ENCODE measurements around the gene ZNF124. TPM values are rescaled to one million over a fixed set of nuclear protein-coding genes. Genes with fewer than 3 reads are reported as not detected.
"Not testable (repeated sequence)": the region's sequence is repeated elsewhere in the genome, so short reads cannot be mapped to it uniquely, and the experiment has no call there.

Gene ZNF124
- total and polyA plus RNA-seq, 2 of the 8 experiments (the other 6 are each of a cell fraction or from before 2014, with no cell fraction given) = 4.6 to 39.9 TPM

GRCh38 chr1:247126601-247127000 is 45.2 kb downstream of the ZNF124 start:
- not testable (repeated sequence) for H3K27me3 ChIP-seq (replicated peaks in 1 of 4; ENCODE audit: control insufficient read depth in 3 of 4, extremely low read depth in 1 of 4, insufficient read depth in 3 of 4, low read length in 3 of 4)

DNA sequence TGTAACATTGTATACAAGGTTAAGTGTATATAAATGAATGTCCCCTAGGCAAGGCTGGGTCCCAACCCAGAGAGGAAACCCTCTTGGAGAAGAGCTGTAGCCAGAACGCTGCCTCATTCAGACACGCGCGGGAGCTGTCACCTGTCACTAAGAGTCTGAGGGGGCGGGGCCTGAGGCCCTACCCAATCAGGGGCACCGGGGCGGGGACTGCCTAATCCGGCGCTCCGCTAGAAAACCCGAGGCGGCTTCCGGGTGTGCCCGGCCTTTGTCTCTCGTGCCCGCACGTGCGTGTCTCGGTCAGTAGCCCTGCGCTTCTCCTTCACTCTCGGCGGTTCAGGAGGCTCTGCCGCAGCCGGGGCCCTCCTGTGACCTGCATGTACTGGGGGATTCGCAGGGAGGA is 45.7 kb downstream of the ZNF124 start:
- H3K14ac ChIP-seq (ENCODE audit: insufficient read length); H2BK20ac ChIP-seq (ENCODE audit: low read length); H3K79me2 ChIP-seq (ENCODE audit: control insufficient read depth in 1 of 2, insufficient read depth in 2 of 2, low read length in 2 of 2); H3K9ac ChIP-seq (replicated peaks in 1 of 4; ENCODE audit: extremely low read depth in 1 of 4, low read depth in 3 of 4, low read length in 3 of 4); H3K79me1 ChIP-seq (ENCODE audit: low read depth, low read length); H4K20me1 ChIP-seq (replicated peaks in 1 of 2; ENCODE audit: control insufficient read depth in 1 of 2, insufficient read depth in 2 of 2, low read length in 2 of 2); H4K5ac ChIP-seq (ENCODE audit: insufficient read length, low read depth, low read length); H2BK120ac ChIP-seq (replicated peaks; ENCODE audit: low read depth, low read length); H3K27me3 ChIP-seq (replicated peaks in 1 of 4; ENCODE audit: control insufficient read depth in 3 of 4, extremely low read depth in 1 of 4, insufficient read depth in 3 of 4, low read length in 3 of 4); H3K23me2 ChIP-seq (ENCODE audit: low read depth, low read length); H2BK12ac ChIP-seq (ENCODE audit: low read depth, low read length); H3K4me2 ChIP-seq (ENCODE audit: insufficient read depth in 1 of 2, low read depth in 2 of 2, low read length in 2 of 2); H3K4ac ChIP-seq (replicated peaks; ENCODE audit: insufficient read length, low read depth, low read length); H3K56ac ChIP-seq (replicated peaks; ENCODE audit: insufficient read length, low read depth, low read length); DNase-seq (ENCODE audit: low read depth in 1 of 2, low spot score in 2 of 2); H2AFZ ChIP-seq (ENCODE audit: low read length); H3K18ac ChIP-seq (ENCODE audit: extremely low read depth, low read length); H4K91ac ChIP-seq (replicated peaks; ENCODE audit: insufficient read length, low read length); H4K8ac ChIP-seq (ENCODE audit: extremely low read depth, insufficient read depth, low read length); H3K23ac ChIP-seq (ENCODE audit: insufficient read length); POLR2A ChIA-PET (ENCODE audit: partially characterized antibody); H2BK5ac ChIP-seq (ENCODE audit: low read depth, low read length); H3K4me3 ChIP-seq (ENCODE audit: extremely low read depth in 1 of 4, insufficient read depth in 2 of 4, low read depth in 3 of 4, low read length in 4 of 4); H2BK15ac ChIP-seq (ENCODE audit: low read length); CTCF ChIA-PET (ENCODE audit: partially characterized antibody); H3K4me1 ChIP-seq (replicated peaks in 1 of 4; ENCODE audit: control insufficient read depth in 3 of 4, insufficient read depth in 4 of 4, low read length in 3 of 4); H3K27ac ChIP-seq (ENCODE audit: low read depth, low read length); H2AK5ac ChIP-seq (ENCODE audit: low read depth, low read length); H3K9me3 ChIP-seq (ENCODE audit: insufficient read depth in 2 of 2, low read depth in 1 of 2, low read length in 1 of 2): not testable (repeated sequence)
- no CpG with 5 or more reads among the region's 25 CpGs for WGBS, 2 experiments (ENCODE audit: extremely low coverage in 1 of 2, insufficient coverage in 1 of 2, insufficient read length in 1 of 2, insufficient replicate concordance in 2 of 2, low coverage in 1 of 2, low lambda C conversion rate in 2 of 2, missing lambda C conversion rate in 1 of 2)
- peaks cover under 1 to 12% (median 4%) of the 10 kb centered on the region in 4 experiments; a peak in 5 of 8 replicates for H3K36me3 ChIP-seq (ENCODE audit: control insufficient read depth in 2 of 4, insufficient read depth in 4 of 4, low read length in 3 of 4)
- FAIRE-seq = peak; percentile 78

More at GRCh38 chr1:247126601-247127000, 45.2 kb downstream of the ZNF124 start:
- H2AFZ ChIP-seq (ENCODE audit: low read length); H2AK5ac ChIP-seq (ENCODE audit: low read depth, low read length); H3K4ac ChIP-seq (replicated peaks; ENCODE audit: insufficient read length, low read depth, low read length); H3K79me2 ChIP-seq (ENCODE audit: control insufficient read depth in 1 of 2, insufficient read depth in 2 of 2, low read length in 2 of 2); H3K27ac ChIP-seq (ENCODE audit: low read depth, low read length); H3K18ac ChIP-seq (ENCODE audit: extremely low read depth, low read length); H3K4me2 ChIP-seq (ENCODE audit: insufficient read depth in 1 of 2, low read depth in 2 of 2, low read length in 2 of 2); H2BK12ac ChIP-seq (ENCODE audit: low read depth, low read length); H3K23ac ChIP-seq (ENCODE audit: insufficient read length); H3K4me3 ChIP-seq (ENCODE audit: extremely low read depth in 1 of 4, insufficient read depth in 2 of 4, low read depth in 3 of 4, low read length in 4 of 4); H2BK15ac ChIP-seq (ENCODE audit: low read length); H4K20me1 ChIP-seq (replicated peaks in 1 of 2; ENCODE audit: control insufficient read depth in 1 of 2, insufficient read depth in 2 of 2, low read length in 2 of 2); H3K56ac ChIP-seq (replicated peaks; ENCODE audit: insufficient read length, low read depth, low read length); H3K23me2 ChIP-seq (ENCODE audit: low read depth, low read length); H2BK5ac ChIP-seq (ENCODE audit: low read depth, low read length); POLR2A ChIA-PET (ENCODE audit: partially characterized antibody); H2BK20ac ChIP-seq (ENCODE audit: low read length); FAIRE-seq; H4K91ac ChIP-seq (replicated peaks; ENCODE audit: insufficient read length, low read length); H3K4me1 ChIP-seq (replicated peaks in 1 of 4; ENCODE audit: control insufficient read depth in 3 of 4, insufficient read depth in 4 of 4, low read length in 3 of 4); H3K14ac ChIP-seq (ENCODE audit: insufficient read length); CTCF ChIA-PET (ENCODE audit: partially characterized antibody); H3K79me1 ChIP-seq (ENCODE audit: low read depth, low read length); H4K5ac ChIP-seq (ENCODE audit: insufficient read length, low read depth, low read length); H2BK120ac ChIP-seq (replicated peaks; ENCODE audit: low read depth, low read length); H3K9ac ChIP-seq (replicated peaks in 1 of 4; ENCODE audit: extremely low read depth in 1 of 4, low read depth in 3 of 4, low read length in 3 of 4); DNase-seq (ENCODE audit: low read depth in 1 of 2, low spot score in 2 of 2); H4K8ac ChIP-seq (ENCODE audit: extremely low read depth, insufficient read depth, low read length): not testable (repeated sequence)
- WGBS, 2 experiments (ENCODE audit: extremely low coverage in 1 of 2, insufficient coverage in 1 of 2, insufficient read length in 1 of 2, insufficient replicate concordance in 2 of 2, low coverage in 1 of 2, low lambda C conversion rate in 2 of 2, missing lambda C conversion rate in 1 of 2) = no CpG with 5 or more reads among the region's 46 CpGs
- peaks cover 2 to 16% (median 8%) of the 10 kb centered on the region in 4 experiments; a peak in 5 of 8 replicates for H3K36me3 ChIP-seq (ENCODE audit: control insufficient read depth in 2 of 4, insufficient read depth in 4 of 4, low read length in 3 of 4)
- H3K9me3 ChIP-seq (ENCODE audit: insufficient read depth in 2 of 2, low read depth in 1 of 2, low read length in 1 of 2) = peaks cover 6 to 12% of the 10 kb centered on the region in 2 experiments; a peak in 3 of 4 replicates
